Measurements from ENCODE around the gene IVD. TPM values are rescaled to one million over a fixed set of nuclear protein-coding genes. Genes with fewer than 3 reads are reported as not detected.

Gene IVD
- total and polyA plus RNA-seq, 2 of the 8 experiments (the other 6 are each of a cell fraction or from before 2014, with no cell fraction given) = 55.2 to 78.8 TPM

- ChIA-PET CTCF (ENCODE audit: partially characterized antibody) (interaction anchor here (0.7 to 3.1 kb wide), 5 partner anchors 11 to 92 kb away, joined by 3 to 18 read pairs (median 5); no protein-coding TSS in a partner anchor), POLR2A (ENCODE audit: partially characterized antibody) (interaction anchor here (0.6 to 3.7 kb wide), 9 partner anchors 8 to 769 kb away, joined by 3 to 23 read pairs (median 4); partner anchors contain the start of genes BAHD1 and KNSTRN)
- H3K23me2 ChIP-seq (ENCODE audit: low read depth, low read length) = no peaks in the 10 kb centered on the region
- no peak overlapping the region for H2AFZ ChIP-seq (ENCODE audit: low read length)
- FAIRE-seq (no peak), DNase-seq (ENCODE audit: low read depth in 1 of 2, low spot score in 2 of 2) (no peak)
- no peak overlapping the region for H3K14ac ChIP-seq (ENCODE audit: insufficient read length)
- no peaks in the 10 kb centered on the region for H3K36me3 ChIP-seq (ENCODE audit: control insufficient read depth in 2 of 4, insufficient read depth in 4 of 4, low read length in 3 of 4)
- H3K4me2 ChIP-seq (ENCODE audit: insufficient read depth in 1 of 2, low read depth in 2 of 2, low read length in 2 of 2) = no peak overlapping the region
- H3K9ac ChIP-seq (replicated peaks in 1 of 4; ENCODE audit: extremely low read depth in 1 of 4, low read depth in 3 of 4, low read length in 3 of 4) = no peak overlapping the region
- H3K79me1 ChIP-seq (ENCODE audit: low read depth, low read length) = no peaks in the 10 kb centered on the region
- H3K27me3 ChIP-seq (replicated peaks in 1 of 4; ENCODE audit: control insufficient read depth in 3 of 4, extremely low read depth in 1 of 4, insufficient read depth in 3 of 4, low read length in 3 of 4) = peaks cover 0 to 14% (median 1%) of the 10 kb centered on the region in 4 experiments; a peak in 2 of 7 replicates
- H2BK15ac ChIP-seq (ENCODE audit: low read length) = no peak overlapping the region
- no peak overlapping the region for H4K8ac ChIP-seq (ENCODE audit: extremely low read depth, insufficient read depth, low read length)
- no peak overlapping the region for H2BK5ac ChIP-seq (ENCODE audit: low read depth, low read length)
- H3K4me1 ChIP-seq (replicated peaks in 1 of 4; ENCODE audit: control insufficient read depth in 3 of 4, insufficient read depth in 4 of 4, low read length in 3 of 4) = peaks cover 1 to 12% (median 7%) of the 10 kb centered on the region in 4 experiments; a peak in 5 of 7 replicates
- no peak overlapping the region for H3K4ac ChIP-seq (replicated peaks; ENCODE audit: insufficient read length, low read depth, low read length)
- no peak overlapping the region for H3K4me3 ChIP-seq (ENCODE audit: extremely low read depth in 1 of 4, insufficient read depth in 2 of 4, low read depth in 3 of 4, low read length in 4 of 4)
- no peak overlapping the region for H3K18ac ChIP-seq (ENCODE audit: extremely low read depth, low read length)
- no peaks in the 10 kb centered on the region for H3K9me3 ChIP-seq (ENCODE audit: insufficient read depth in 2 of 2, low read depth in 1 of 2, low read length in 1 of 2)
- no peak for TF ChIP-seq PHF8 (conservative IDR thresholded peaks at IDR 0.05; ENCODE audit: low read depth, low read length)
- no peak for TF ChIP-seq MAFK (IDR thresholded peaks at IDR 0.05; ENCODE audit: low read depth, low read length)
- TF ChIP-seq ATF3 (IDR thresholded peaks at IDR 0.05; ENCODE audit: insufficient read depth, low read depth, low read length) = no peak
- TF ChIP-seq YY1 (IDR thresholded peaks at IDR 0.05; ENCODE audit: low read depth, low read length) = no peak
- TF ChIP-seq KDM4A (IDR thresholded peaks at IDR 0.05; ENCODE audit: low read depth, low read length, severe bottlenecking) = no peak
- TF ChIP-seq SP4 (IDR thresholded peaks at IDR 0.05; ENCODE audit: low read length) = no peak
- no peak for TF ChIP-seq JUN (IDR thresholded peaks at IDR 0.05; ENCODE audit: low read depth, low read length)
- TF ChIP-seq EGR1 (IDR thresholded peaks at IDR 0.05; ENCODE audit: borderline replicate concordance, low read depth, low read length) = no peak
- TF ChIP-seq KDM1A (IDR thresholded peaks at IDR 0.05; ENCODE audit: borderline replicate concordance, low read length) = no peak
- H3K23ac ChIP-seq (ENCODE audit: insufficient read length) = no peak overlapping the region
- no peak overlapping the region for H4K5ac ChIP-seq (ENCODE audit: insufficient read length, low read depth, low read length)
- H2BK120ac ChIP-seq (replicated peaks; ENCODE audit: low read depth, low read length) = no peak overlapping the region
- H2BK20ac ChIP-seq (ENCODE audit: low read length) = no peak overlapping the region
- WGBS, 2 experiments (ENCODE audit: extremely low coverage in 1 of 2, insufficient coverage in 1 of 2, insufficient read length in 1 of 2, insufficient replicate concordance in 2 of 2, low coverage in 1 of 2, low lambda C conversion rate in 2 of 2, missing lambda C conversion rate in 1 of 2) = 79% methylated on average over 10 of the region's 10 CpGs; no CpG with 5 or more reads in 1 of the 2 experiments
- no peak overlapping the region for H3K27ac ChIP-seq (ENCODE audit: low read depth, low read length)
- peak overlapping the region; percentile 41 for H4K91ac ChIP-seq (replicated peaks; ENCODE audit: insufficient read length, low read length)
- no peaks in the 10 kb centered on the region for H4K20me1 ChIP-seq (replicated peaks in 1 of 2; ENCODE audit: control insufficient read depth in 1 of 2, insufficient read depth in 2 of 2, low read length in 2 of 2)
- H2BK12ac ChIP-seq (ENCODE audit: low read depth, low read length) = no peak overlapping the region
- no peaks in the 10 kb centered on the region for H3K79me2 ChIP-seq (ENCODE audit: control insufficient read depth in 1 of 2, insufficient read depth in 2 of 2, low read length in 2 of 2)
- H2AK5ac ChIP-seq (ENCODE audit: low read depth, low read length) = no peak overlapping the region
- H3K56ac ChIP-seq (replicated peaks; ENCODE audit: insufficient read length, low read depth, low read length) = peak overlapping the region; percentile 14
These were observed 23.6 kb downstream of the IVD start for GRCh38 chr15:40429068-40429710.
